GM12873 (cell line): Measurements from ENCODE around the gene PLXNA1.

Experiments
- CTCF ChIP-seq: IDR thresholded peaks from 2 replicates; pipeline ENCODE4 v1.5.1; 2012; ENCODE audit warnings: low read depth, mild to moderate bottlenecking, moderate library complexity, low read length, control low read depth; ENCODE audit not compliant: insufficient read depth; ENCODE audit errors: missing control alignments

Gene PLXNA1

GRCh38 chr3:126978291-126978690 lies 4.6 kb upstream of the PLXNA1 start:
- TF ChIP-seq CTCF = no peak

- no peak for TF ChIP-seq CTCF
These were observed 3.8 kb upstream of the PLXNA1 start for GRCh38 chr3:126979046-126979628.

GRCh38 chr3:126980266-126980811 lies 2.6 kb upstream of the PLXNA1 start:
- TF ChIP-seq CTCF = no peak

GRCh38 chr3:126982126-126982470 lies 817 bp upstream of the PLXNA1 start:
- TF ChIP-seq CTCF = no peak

GRCh38 chr3:126983276-126983652 lies 349 bp downstream of the PLXNA1 start:
- no peak for TF ChIP-seq CTCF

GRCh38 chr3:126983653-126984390 lies 907 bp downstream of the PLXNA1 start:
- no peak for TF ChIP-seq CTCF

- TF ChIP-seq CTCF = no peak
These were observed 1.6 kb downstream of the PLXNA1 start for GRCh38 chr3:126984391-126985131.
